ENCODE measurements around the gene PTPRD.

GRCh38 chr9:9574080-9574479, 1038.7 kb downstream of the PTPRD start:
- TF ChIP-seq, protein P1, sequence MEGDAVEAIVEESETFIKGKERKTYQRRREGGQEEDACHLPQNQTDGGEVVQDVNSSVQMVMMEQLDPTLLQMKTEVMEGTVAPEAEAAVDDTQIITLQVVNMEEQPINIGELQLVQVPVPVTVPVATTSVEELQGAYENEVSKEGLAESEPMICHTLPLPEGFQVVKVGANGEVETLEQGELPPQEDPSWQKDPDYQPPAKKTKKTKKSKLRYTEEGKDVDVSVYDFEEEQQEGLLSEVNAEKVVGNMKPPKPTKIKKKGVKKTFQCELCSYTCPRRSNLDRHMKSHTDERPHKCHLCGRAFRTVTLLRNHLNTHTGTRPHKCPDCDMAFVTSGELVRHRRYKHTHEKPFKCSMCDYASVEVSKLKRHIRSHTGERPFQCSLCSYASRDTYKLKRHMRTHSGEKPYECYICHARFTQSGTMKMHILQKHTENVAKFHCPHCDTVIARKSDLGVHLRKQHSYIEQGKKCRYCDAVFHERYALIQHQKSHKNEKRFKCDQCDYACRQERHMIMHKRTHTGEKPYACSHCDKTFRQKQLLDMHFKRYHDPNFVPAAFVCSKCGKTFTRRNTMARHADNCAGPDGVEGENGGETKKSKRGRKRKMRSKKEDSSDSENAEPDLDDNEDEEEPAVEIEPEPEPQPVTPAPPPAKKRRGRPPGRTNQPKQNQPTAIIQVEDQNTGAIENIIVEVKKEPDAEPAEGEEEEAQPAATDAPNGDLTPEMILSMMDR (IDR thresholded peaks at IDR 0.05) = no peak
- no peak for TF ChIP-seq POLR2A (IDR thresholded peaks at IDR 0.05)

Data from Peyer's patch (tissue), 4 donors.